HEK293T (cell line): ENCODE measurements around the gene ZNF574.

Experiments
- CTCF ChIA-PET: fragments of 350-600 bp; formaldehyde crosslinking; extraction: SDS; loops from one replicate; lab custom pipeline; 2021; ENCODE audit warnings: antibody characterized with exemption, inconsistent platforms; lab: Yijun Ruan, JAX
- POLR2A ChIA-PET: fragments of 350-600 bp; formaldehyde crosslinking; extraction: SDS; loops from one replicate; lab custom pipeline; 2020; ENCODE audit warnings: antibody characterized with exemption, inconsistent platforms; lab: Yijun Ruan, JAX
- DNase-seq: peaks from one replicate; pipeline ENCODE4 v3.0.0; 2012; ENCODE audit warnings: mixed read lengths; ENCODE audit errors: extremely low spot score
- ARNT ChIP-seq: fragments of 450-650 bp; IDR thresholded peaks from 2 replicates; pipeline ENCODE4 v1.6.1; 2017; ENCODE audit warnings: mild to moderate bottlenecking
- BHLHE40 ChIP-seq: fragments of 450-650 bp; IDR thresholded peaks from 2 replicates; pipeline ENCODE4 v1.6.1; 2016; ENCODE audit warnings: mild to moderate bottlenecking, moderate library complexity, borderline replicate concordance
- CTBP1 ChIP-seq: fragments of 450-650 bp; IDR thresholded peaks from 2 replicates; pipeline ENCODE4 v1.6.1; 2016; ENCODE audit warnings: borderline replicate concordance
- ELF4 ChIP-seq: fragments of 450-650 bp; IDR thresholded peaks from 2 replicates; pipeline ENCODE4 v1.6.1; 2017; ENCODE audit warnings: antibody characterized with exemption
- FOXA1 ChIP-seq: fragments of 450-650 bp; IDR thresholded peaks from 2 replicates; pipeline ENCODE4 v1.6.1; 2016; ENCODE audit warnings: mild to moderate bottlenecking
- FOXK2 ChIP-seq: fragments of 450-650 bp; IDR thresholded peaks from 2 replicates; pipeline ENCODE4 v1.6.1; 2016; ENCODE audit warnings: mild to moderate bottlenecking
- FOXM1 ChIP-seq: fragments of 450-650 bp; IDR thresholded peaks from 2 replicates; pipeline ENCODE4 v1.6.1; 2017; ENCODE audit warnings: mild to moderate bottlenecking, borderline replicate concordance
- HDGF ChIP-seq: fragments of 450-650 bp; IDR thresholded peaks from 2 replicates; pipeline ENCODE4 v1.6.1; 2017; ENCODE audit warnings: antibody characterized with exemption, borderline replicate concordance
- L3MBTL2 ChIP-seq: fragments of 450-650 bp; conservative IDR thresholded peaks from 2 replicates; pipeline ENCODE4 v1.6.1; 2016; ENCODE audit warnings: mild to moderate bottlenecking
- LEF1 ChIP-seq: fragments of 450-650 bp; IDR thresholded peaks from 2 replicates; pipeline ENCODE4 v1.6.1; 2017; ENCODE audit warnings: mild to moderate bottlenecking, borderline replicate concordance
- NFRKB ChIP-seq: fragments of 450-650 bp; IDR thresholded peaks from 2 replicates; pipeline ENCODE4 v1.6.1; 2016; ENCODE audit warnings: mild to moderate bottlenecking, moderate library complexity
- SP1 ChIP-seq: fragments of 450-650 bp; IDR thresholded peaks from 2 replicates; pipeline ENCODE4 v1.6.1; 2017
- SUZ12 ChIP-seq: fragments of 450-650 bp; IDR thresholded peaks from 2 replicates; pipeline ENCODE4 v1.6.1; 2016; ENCODE audit warnings: mild to moderate bottlenecking
- TARDBP ChIP-seq: fragments of 450-650 bp; IDR thresholded peaks from 2 replicates; pipeline ENCODE4 v1.6.1; 2016
- ZNF384 ChIP-seq: fragments of 450-650 bp; IDR thresholded peaks from 2 replicates; pipeline ENCODE4 v1.6.1; 2016
- TF ChIP-seq, protein P1 (sequence below): fragments of 450-650 bp; IDR thresholded peaks from 2 replicates; pipeline ENCODE4 v1.6.1; 2016

The ZNF574 gene

DNA sequence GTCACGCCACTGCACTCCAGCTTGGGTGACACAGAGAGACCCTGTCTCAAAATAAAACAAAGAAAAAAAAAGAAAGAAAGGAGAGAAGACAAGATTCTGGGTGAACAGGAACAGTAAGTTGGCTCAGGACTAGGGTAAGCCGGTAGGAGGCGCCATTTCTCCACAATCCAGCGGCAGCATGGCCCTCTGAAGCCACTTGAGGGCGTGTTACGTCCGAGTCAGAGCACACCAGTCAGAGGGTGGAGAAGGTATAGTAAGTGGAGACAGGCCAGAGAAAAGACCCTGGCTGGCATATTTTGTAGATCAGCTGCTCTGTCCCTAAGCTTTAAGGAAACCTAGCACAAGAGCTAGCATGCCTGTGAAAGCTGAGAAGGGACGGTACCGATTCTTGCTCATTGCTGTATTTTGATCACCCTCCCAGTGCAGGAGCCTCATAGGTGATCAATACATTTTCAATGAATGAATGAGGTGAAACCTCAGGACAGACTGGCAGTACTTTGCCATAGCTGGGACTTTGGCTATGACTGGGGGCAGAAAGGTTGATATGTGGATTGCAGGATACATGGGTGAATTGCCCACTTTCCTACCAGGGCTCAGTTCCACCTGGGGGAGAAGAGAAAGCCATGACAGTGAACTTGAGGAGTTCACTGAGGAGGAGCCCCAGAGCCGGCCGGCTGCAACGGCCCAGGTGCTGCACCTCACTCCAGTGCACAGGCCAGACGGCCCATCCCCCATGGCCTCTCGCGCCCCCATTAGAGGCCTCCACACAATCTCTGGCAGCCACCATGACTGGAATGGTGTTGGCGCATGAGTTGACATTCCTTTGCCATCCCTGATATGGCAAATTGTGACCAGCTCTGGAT, 32.8 kb downstream of the ZNF574 start:
- CTCF ChIA-PET, result interaction anchor here (0.6 to 1.7 kb wide), 14 partner anchors 11 to 281 kb away, joined by 3 to 6 read pairs (median 3); partner anchors contain the start of gene POU2F2
- DNase-seq, result peak; percentile 88
- POLR2A ChIA-PET, result no interaction called here

DNA sequence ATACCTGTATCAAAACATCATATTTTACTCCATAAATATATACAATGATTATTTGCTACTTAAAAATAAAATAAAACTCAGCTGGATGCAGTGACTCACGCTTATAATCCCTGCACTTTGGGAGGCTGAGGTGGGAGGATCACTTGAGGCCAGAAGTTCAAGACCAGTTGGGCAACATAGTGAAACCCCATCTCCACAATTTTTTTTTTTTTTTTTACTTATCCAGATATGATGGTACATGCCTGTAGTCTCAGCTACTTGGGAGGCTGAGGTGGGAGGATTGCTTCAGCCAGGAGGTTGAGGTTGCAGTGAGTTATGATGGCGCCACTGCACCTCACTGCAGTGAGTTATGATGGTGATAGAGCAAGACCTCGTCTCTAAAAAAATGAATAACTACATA, 33.9 kb downstream of the ZNF574 start:
- ChIA-PET POLR2A (no interaction called here), CTCF (interaction anchor here (1.2 kb wide), 1 partner anchor 13 kb away, joined by 3 read pairs; no protein-coding TSS in a partner anchor)
- DNase-seq, result no peak
- TF ChIP-seq L3MBTL2, result no peak
- no peak for TF ChIP-seq NFRKB
- TF ChIP-seq CTBP1, result no peak
- no peak for TF ChIP-seq FOXM1
- no peak for TF ChIP-seq SP1
- no peak for TF ChIP-seq HDGF
- TF ChIP-seq FOXA1, result no peak
- TF ChIP-seq ARNT, result no peak
- no peak for TF ChIP-seq ZNF384
- no peak for TF ChIP-seq LEF1
- TF ChIP-seq, protein P1, sequence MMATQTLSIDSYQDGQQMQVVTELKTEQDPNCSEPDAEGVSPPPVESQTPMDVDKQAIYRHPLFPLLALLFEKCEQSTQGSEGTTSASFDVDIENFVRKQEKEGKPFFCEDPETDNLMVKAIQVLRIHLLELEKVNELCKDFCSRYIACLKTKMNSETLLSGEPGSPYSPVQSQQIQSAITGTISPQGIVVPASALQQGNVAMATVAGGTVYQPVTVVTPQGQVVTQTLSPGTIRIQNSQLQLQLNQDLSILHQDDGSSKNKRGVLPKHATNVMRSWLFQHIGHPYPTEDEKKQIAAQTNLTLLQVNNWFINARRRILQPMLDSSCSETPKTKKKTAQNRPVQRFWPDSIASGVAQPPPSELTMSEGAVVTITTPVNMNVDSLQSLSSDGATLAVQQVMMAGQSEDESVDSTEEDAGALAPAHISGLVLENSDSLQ, result no peak
- no peak for TF ChIP-seq FOXK2
- no peak for TF ChIP-seq TARDBP
- TF ChIP-seq ELF4, result no peak
- TF ChIP-seq SUZ12, result no peak
- no peak for TF ChIP-seq BHLHE40

More for the DNA sequence above, 32.8 kb downstream of the ZNF574 start:
- TF ChIP-seq L3MBTL2 (no peak), LEF1 (no peak), SP1 (no peak), HDGF (no peak), ARNT (no peak), TARDBP (no peak), ZNF384 (no peak), FOXM1 (no peak), CTBP1 (no peak), FOXK2 (no peak), ELF4 (no peak), FOXA1 (no peak), NFRKB (no peak), SUZ12 (no peak), BHLHE40 (no peak)
- TF ChIP-seq, protein P1, result no peak

DNA sequence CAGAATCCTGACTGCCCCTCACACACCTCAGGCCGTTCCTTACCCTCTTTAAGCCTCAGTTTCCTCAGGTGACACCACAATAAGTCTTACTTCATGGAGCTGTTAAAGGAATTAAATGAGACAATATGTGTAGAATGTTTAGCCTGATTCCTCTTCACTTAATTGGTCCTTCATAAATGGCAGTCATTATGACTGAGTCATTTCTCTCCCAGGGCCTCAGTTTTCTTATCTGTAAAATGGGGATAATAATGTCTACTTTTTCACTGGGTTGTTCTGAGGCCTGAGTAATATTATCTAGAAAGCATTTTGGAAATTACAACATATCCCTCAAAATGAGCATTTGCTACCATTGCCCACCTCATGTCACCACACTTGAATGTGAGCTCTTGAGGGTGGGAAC, 34.7 kb downstream of the ZNF574 start:
- CTCF ChIA-PET, result interaction anchor here (1.1 kb wide), 2 partner anchors 14 to 24 kb away, joined by 4 to 6 read pairs; no protein-coding TSS in a partner anchor
- POLR2A ChIA-PET, result no interaction called here
- no peak for TF ChIP-seq CTBP1
- no peak for TF ChIP-seq ELF4
- TF ChIP-seq SP1, result no peak
- TF ChIP-seq BHLHE40, result no peak
- no peak for TF ChIP-seq FOXA1
- DNase-seq, result no peak

DNA sequence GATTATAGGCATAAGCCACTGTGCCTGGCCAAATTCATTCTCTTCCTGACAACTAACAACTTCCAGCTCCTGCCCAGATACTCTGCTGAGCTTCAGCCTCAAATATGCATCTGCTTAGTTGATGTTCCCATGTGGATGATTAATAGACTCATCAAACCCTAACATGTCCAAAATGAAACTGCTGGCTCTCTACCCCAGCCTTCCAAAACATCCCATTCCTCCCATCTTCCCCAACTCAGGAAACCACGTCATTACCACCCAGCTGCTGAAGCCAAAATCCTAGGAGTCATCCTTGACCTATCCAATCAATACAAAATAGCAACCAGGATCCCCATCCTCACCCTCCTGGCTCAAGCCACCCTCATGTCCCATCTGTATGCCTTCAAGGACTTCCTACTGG, 35.4 kb downstream of the ZNF574 start:
- DNase-seq, result no peak
- POLR2A ChIA-PET, result no interaction called here
- CTCF ChIA-PET, result interaction anchor here (1.1 kb wide), 2 partner anchors 13 to 23 kb away, joined by 4 to 6 read pairs; no protein-coding TSS in a partner anchor
- TF ChIP-seq, protein P1, result no peak
- no peak for TF ChIP-seq L3MBTL2
- TF ChIP-seq FOXM1, result no peak
- TF ChIP-seq CTBP1, result no peak
- TF ChIP-seq FOXK2, result no peak
- no peak for TF ChIP-seq ELF4
- no peak for TF ChIP-seq BHLHE40
- no peak for TF ChIP-seq SUZ12
- TF ChIP-seq LEF1, result no peak

DNA sequence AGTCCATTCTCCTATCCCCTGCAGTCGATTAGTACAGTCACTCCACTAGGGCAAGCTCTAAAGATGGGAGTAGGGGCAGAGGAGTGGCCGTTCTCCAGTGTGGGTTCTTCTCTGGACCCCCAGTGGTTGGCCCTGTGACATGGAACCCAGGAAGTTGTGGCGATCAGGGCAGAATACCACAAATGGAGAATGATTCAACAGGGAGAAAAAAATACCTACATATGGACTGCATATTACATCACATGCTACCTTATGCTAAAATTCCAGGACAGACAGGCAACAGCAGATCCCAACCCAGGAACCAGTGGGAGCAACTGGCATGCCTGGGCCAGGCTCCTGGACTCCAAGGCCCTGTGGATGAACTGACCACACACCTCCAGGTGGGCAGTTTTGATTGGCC, 35.8 kb downstream of the ZNF574 start:
- CTCF ChIA-PET, result no interaction called here
- TF ChIP-seq TARDBP (no peak), BHLHE40 (no peak), ELF4 (no peak), HDGF (no peak), ZNF384 (no peak), LEF1 (no peak), L3MBTL2 (no peak)
- POLR2A ChIA-PET, result no interaction called here
- no peak for DNase-seq
